ENCODE data around the gene PTGES2.

Gene PTGES2

GRCh38 chr9:128155736-128156500 is 28.4 kb upstream of the PTGES2 start:
- POLR2A ChIA-PET: no interaction called here
- TF ChIP-seq PKNOX1 (IDR thresholded peaks at IDR 0.05) (0 out of 2 replicates have a peak, but pooled peaks have one; percentile 19), FOXK2 (IDR thresholded peaks at IDR 0.05) (no peak)
- CTCF ChIA-PET: no interaction called here
- DNase-seq (ENCODE audit: extremely low spot score): no peak

- ChIA-PET CTCF (no interaction called here), POLR2A (no interaction called here)
- DNase-seq (ENCODE audit: extremely low spot score): no peak
- no peak for TF ChIP-seq NFRKB (IDR thresholded peaks at IDR 0.05)
- TF ChIP-seq ELF4 (IDR thresholded peaks at IDR 0.05): no peak
- no peak for TF ChIP-seq FOXA1 (IDR thresholded peaks at IDR 0.05)
- TF ChIP-seq L3MBTL2 (conservative IDR thresholded peaks at IDR 0.05): no peak
- no peak for TF ChIP-seq SUZ12 (IDR thresholded peaks at IDR 0.05)
- no peak for TF ChIP-seq PKNOX1 (IDR thresholded peaks at IDR 0.05)
- no peak for TF ChIP-seq LEF1 (IDR thresholded peaks at IDR 0.05; ENCODE audit: borderline replicate concordance)
- TF ChIP-seq CTBP1 (IDR thresholded peaks at IDR 0.05; ENCODE audit: borderline replicate concordance): no peak
- TF ChIP-seq SP1 (IDR thresholded peaks at IDR 0.05): no peak
- TF ChIP-seq ARNT (IDR thresholded peaks at IDR 0.05): no peak
- TF ChIP-seq FOXM1 (IDR thresholded peaks at IDR 0.05; ENCODE audit: borderline replicate concordance): no peak
- TF ChIP-seq BHLHE40 (IDR thresholded peaks at IDR 0.05; ENCODE audit: borderline replicate concordance): no peak
- TF ChIP-seq HDGF (IDR thresholded peaks at IDR 0.05; ENCODE audit: borderline replicate concordance): no peak
- no peak for TF ChIP-seq TARDBP (IDR thresholded peaks at IDR 0.05)
- no peak for TF ChIP-seq ZNF384 (IDR thresholded peaks at IDR 0.05)
- no peak for TF ChIP-seq FOXK2 (IDR thresholded peaks at IDR 0.05)
Observed at GRCh38 chr9:128153947-128154695, 26.6 kb upstream of the PTGES2 start.

- POLR2A ChIA-PET: no interaction called here
- TF ChIP-seq TARDBP (IDR thresholded peaks at IDR 0.05): no peak
- no peak for TF ChIP-seq LEF1 (IDR thresholded peaks at IDR 0.05; ENCODE audit: borderline replicate concordance)
- TF ChIP-seq PKNOX1 (IDR thresholded peaks at IDR 0.05): no peak
- TF ChIP-seq BHLHE40 (IDR thresholded peaks at IDR 0.05; ENCODE audit: borderline replicate concordance): no peak
- no peak for TF ChIP-seq FOXA1 (IDR thresholded peaks at IDR 0.05)
- no peak for TF ChIP-seq FOXM1 (IDR thresholded peaks at IDR 0.05; ENCODE audit: borderline replicate concordance)
- no peak for TF ChIP-seq CTBP1 (IDR thresholded peaks at IDR 0.05; ENCODE audit: borderline replicate concordance)
- no peak for TF ChIP-seq SP1 (IDR thresholded peaks at IDR 0.05)
- TF ChIP-seq ELF4 (IDR thresholded peaks at IDR 0.05): no peak
- no peak for TF ChIP-seq ZNF384 (IDR thresholded peaks at IDR 0.05)
- no peak for TF ChIP-seq SUZ12 (IDR thresholded peaks at IDR 0.05)
- TF ChIP-seq FOXK2 (IDR thresholded peaks at IDR 0.05): no peak
- TF ChIP-seq L3MBTL2 (conservative IDR thresholded peaks at IDR 0.05): no peak
- TF ChIP-seq HDGF (IDR thresholded peaks at IDR 0.05; ENCODE audit: borderline replicate concordance): no peak
- no peak for TF ChIP-seq NFRKB (IDR thresholded peaks at IDR 0.05)
- no peak for TF ChIP-seq ARNT (IDR thresholded peaks at IDR 0.05)
- DNase-seq (ENCODE audit: extremely low spot score): no peak
- CTCF ChIA-PET: no interaction called here
Observed at GRCh38 chr9:128153060-128153946, 25.8 kb upstream of the PTGES2 start.

GRCh38 chr9:128152133-128153059 is 24.9 kb upstream of the PTGES2 start:
- ChIA-PET CTCF (no interaction called here), POLR2A (no interaction called here)
- TF ChIP-seq L3MBTL2 (conservative IDR thresholded peaks at IDR 0.05): no peak
- TF ChIP-seq PKNOX1 (IDR thresholded peaks at IDR 0.05): no peak
- TF ChIP-seq ARNT (IDR thresholded peaks at IDR 0.05): no peak
- no peak for TF ChIP-seq ZNF384 (IDR thresholded peaks at IDR 0.05)
- TF ChIP-seq CTBP1 (IDR thresholded peaks at IDR 0.05; ENCODE audit: borderline replicate concordance): no peak
- no peak for TF ChIP-seq LEF1 (IDR thresholded peaks at IDR 0.05; ENCODE audit: borderline replicate concordance)
- TF ChIP-seq FOXM1 (IDR thresholded peaks at IDR 0.05; ENCODE audit: borderline replicate concordance): no peak
- no peak for DNase-seq (ENCODE audit: extremely low spot score)

Data from HEK293T (cell line).